ENCODE data around the gene NCF2.

Gene NCF2

GRCh38 chr1:183590244-183591191 is at the start of gene NCF2:
NCF2 (minus strand) TSS chr1:183590459; CDS start chr1:183590329, 130 bp downstream.
- TF ChIP-seq CTCF (IDR thresholded peaks at IDR 0.05; ENCODE audit: insufficient read depth, low read length, poor library complexity, severe bottlenecking), result no peak
- H3K27me3 ChIP-seq (replicated peaks; ENCODE audit: control insufficient read depth, insufficient read depth, low read length), result no peaks in the 10 kb centered on the region
- H3K4me3 ChIP-seq (replicated peaks; ENCODE audit: low read depth, low read length), result peak within 1 kb of the TSS; percentile 72
- H3K36me3 ChIP-seq (ENCODE audit: control insufficient read depth, insufficient read depth, low read length), result peaks cover 7% of the 10 kb centered on the region
- DNase-seq (ENCODE audit: extremely low read depth, insufficient read length), result peak; percentile 86

GRCh38 chr1:183638649-183639387 is 48.6 kb upstream of the NCF2 start:
- Histone ChIP-seq H3K4me3 (replicated peaks; ENCODE audit: low read depth, low read length) (no peak overlapping the region), H3K36me3 (ENCODE audit: control insufficient read depth, insufficient read depth, low read length) (no peaks in the 10 kb centered on the region), H3K27me3 (replicated peaks; ENCODE audit: control insufficient read depth, insufficient read depth, low read length) (no peaks in the 10 kb centered on the region)
- no peak for TF ChIP-seq CTCF (IDR thresholded peaks at IDR 0.05; ENCODE audit: insufficient read depth, low read length, poor library complexity, severe bottlenecking)
- DNase-seq (ENCODE audit: extremely low read depth, insufficient read length), result no peak

- no peak for DNase-seq (ENCODE audit: extremely low read depth, insufficient read length)
- Histone ChIP-seq H3K4me3 (replicated peaks; ENCODE audit: low read depth, low read length) (peak overlapping the region; percentile 79), H3K36me3 (ENCODE audit: control insufficient read depth, insufficient read depth, low read length) (no peaks in the 10 kb centered on the region; the same call in 1 of the 2 replicates), H3K27me3 (replicated peaks; ENCODE audit: control insufficient read depth, insufficient read depth, low read length) (no peaks in the 10 kb centered on the region)
- no peak for TF ChIP-seq CTCF (IDR thresholded peaks at IDR 0.05; ENCODE audit: insufficient read depth, low read length, poor library complexity, severe bottlenecking)
Observed at GRCh38 chr1:183636783-183637182, 46.5 kb upstream of the NCF2 start.

- no peak for DNase-seq (ENCODE audit: extremely low read depth, insufficient read length)
- no peak for TF ChIP-seq CTCF (IDR thresholded peaks at IDR 0.05; ENCODE audit: insufficient read depth, low read length, poor library complexity, severe bottlenecking)
- peaks cover 1% of the 10 kb centered on the region; the same call in 1 of the 2 replicates for H3K36me3 ChIP-seq (ENCODE audit: control insufficient read depth, insufficient read depth, low read length)
- peak overlapping the region; percentile 79 for H3K4me3 ChIP-seq (replicated peaks; ENCODE audit: low read depth, low read length)
- H3K27me3 ChIP-seq (replicated peaks; ENCODE audit: control insufficient read depth, insufficient read depth, low read length), result no peaks in the 10 kb centered on the region
Observed at GRCh38 chr1:183636334-183636682, 46.0 kb upstream of the NCF2 start.

- H3K27me3 ChIP-seq (replicated peaks; ENCODE audit: control insufficient read depth, insufficient read depth, low read length), result no peaks in the 10 kb centered on the region
- DNase-seq (ENCODE audit: extremely low read depth, insufficient read length), result peak; percentile 99
- no peak for TF ChIP-seq CTCF (IDR thresholded peaks at IDR 0.05; ENCODE audit: insufficient read depth, low read length, poor library complexity, severe bottlenecking)
- peak within 1 kb of the TSS; percentile 83 for H3K4me3 ChIP-seq (replicated peaks; ENCODE audit: low read depth, low read length)
- H3K36me3 ChIP-seq (ENCODE audit: control insufficient read depth, insufficient read depth, low read length), result peaks cover 3% of the 10 kb centered on the region
Observed at GRCh38 chr1:183635606-183636333, 45.5 kb upstream of the NCF2 start, which contains the start of gene ARPC5. ARPC5 (minus strand) TSS chr1:183635783; CDS start chr1:183635659, 124 bp downstream.
